ENCODE data around the gene MPDZ.

- TF ChIP-seq ZBTB49 (tag by site-specific recombination; IDR thresholded peaks at IDR 0.05; ENCODE audit: low read depth) (no peak), ZNF335 (tag by site-specific recombination; conservative IDR thresholded peaks at IDR 0.05) (no peak), ZNF202 (tag by site-specific recombination; IDR thresholded peaks at IDR 0.05; ENCODE audit: borderline replicate concordance) (no peak), PATZ1 (tag by site-specific recombination; IDR thresholded peaks at IDR 0.05) (no peak), ZNF660 (tag by site-specific recombination; IDR thresholded peaks at IDR 0.05) (no peak)
- TF ChIP-seq, protein P1, sequence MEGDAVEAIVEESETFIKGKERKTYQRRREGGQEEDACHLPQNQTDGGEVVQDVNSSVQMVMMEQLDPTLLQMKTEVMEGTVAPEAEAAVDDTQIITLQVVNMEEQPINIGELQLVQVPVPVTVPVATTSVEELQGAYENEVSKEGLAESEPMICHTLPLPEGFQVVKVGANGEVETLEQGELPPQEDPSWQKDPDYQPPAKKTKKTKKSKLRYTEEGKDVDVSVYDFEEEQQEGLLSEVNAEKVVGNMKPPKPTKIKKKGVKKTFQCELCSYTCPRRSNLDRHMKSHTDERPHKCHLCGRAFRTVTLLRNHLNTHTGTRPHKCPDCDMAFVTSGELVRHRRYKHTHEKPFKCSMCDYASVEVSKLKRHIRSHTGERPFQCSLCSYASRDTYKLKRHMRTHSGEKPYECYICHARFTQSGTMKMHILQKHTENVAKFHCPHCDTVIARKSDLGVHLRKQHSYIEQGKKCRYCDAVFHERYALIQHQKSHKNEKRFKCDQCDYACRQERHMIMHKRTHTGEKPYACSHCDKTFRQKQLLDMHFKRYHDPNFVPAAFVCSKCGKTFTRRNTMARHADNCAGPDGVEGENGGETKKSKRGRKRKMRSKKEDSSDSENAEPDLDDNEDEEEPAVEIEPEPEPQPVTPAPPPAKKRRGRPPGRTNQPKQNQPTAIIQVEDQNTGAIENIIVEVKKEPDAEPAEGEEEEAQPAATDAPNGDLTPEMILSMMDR (tag by site-specific recombination; IDR thresholded peaks at IDR 0.05): no peak
Observed at GRCh38 chr9:13070612-13071595, 208.6 kb downstream of the MPDZ start.
